Measurements from ENCODE around the gene RPA4. TPM values are rescaled to one million over a fixed set of nuclear protein-coding genes. Genes with fewer than 3 reads are reported as not detected.

Gene RPA4
- total and polyA plus RNA-seq, 10 of the 15 experiments (the other 5 are each of a cell fraction or from before 2014, with no cell fraction given): 0.20 to 1.3 (median 0.43) TPM

DNA sequence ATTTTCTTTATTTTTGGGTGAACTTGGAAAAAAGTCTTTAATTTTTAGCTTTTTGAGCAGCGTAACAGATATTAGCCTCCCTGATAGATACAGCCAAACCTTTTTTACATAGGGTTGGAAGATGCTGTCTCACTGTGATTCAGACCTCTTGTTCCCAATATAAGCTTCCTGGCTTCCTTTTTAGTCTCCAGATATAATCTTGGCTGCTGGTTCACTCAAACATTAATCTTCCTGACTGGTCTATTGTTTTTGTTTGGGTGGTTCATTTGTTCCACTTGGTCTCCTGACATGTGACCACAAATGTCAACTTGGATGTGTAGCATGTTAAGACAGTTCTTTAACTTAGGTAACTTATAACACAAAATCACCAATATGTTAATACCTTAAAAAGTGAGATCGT is 23.0 kb downstream of the RPA4 start:
- no peak overlapping the region for H2AFZ ChIP-seq (ENCODE audit: control insufficient read depth, low read depth, low read length)
- TF ChIP-seq ASH2L (IDR thresholded peaks at IDR 0.05; ENCODE audit: borderline replicate concordance, low read depth) (no peak), SIX5 (IDR thresholded peaks at IDR 0.05; ENCODE audit: low read depth, low read length, severe bottlenecking) (no peak), PBX3 (IDR thresholded peaks at IDR 0.05; ENCODE audit: insufficient replicate concordance, low read depth, low read length) (no peak), IKZF1 (conservative IDR thresholded peaks at IDR 0.05) (no peak), NFYB (IDR thresholded peaks at IDR 0.05; ENCODE audit: insufficient read depth, low read depth, low read length) (no peak), ZNF207 (IDR thresholded peaks at IDR 0.05; ENCODE audit: borderline replicate concordance) (no peak), TBL1XR1 (IDR thresholded peaks at IDR 0.05; ENCODE audit: low read depth, low read length) (no peak), SUPT20H (IDR thresholded peaks at IDR 0.05; ENCODE audit: borderline replicate concordance, control insufficient read depth, low read depth, low read length) (no peak), RBBP5 (conservative IDR thresholded peaks at IDR 0.05) (no peak), BMI1 (IDR thresholded peaks at IDR 0.05; ENCODE audit: borderline replicate concordance) (no peak), PKNOX1 (IDR thresholded peaks at IDR 0.05) (no peak), KLF5 (IDR thresholded peaks at IDR 0.05; ENCODE audit: partially characterized antibody) (no peak), BRCA1 (IDR thresholded peaks at IDR 0.05; ENCODE audit: low read depth, low read length) (no peak)
- TF ChIP-seq, protein P1, sequence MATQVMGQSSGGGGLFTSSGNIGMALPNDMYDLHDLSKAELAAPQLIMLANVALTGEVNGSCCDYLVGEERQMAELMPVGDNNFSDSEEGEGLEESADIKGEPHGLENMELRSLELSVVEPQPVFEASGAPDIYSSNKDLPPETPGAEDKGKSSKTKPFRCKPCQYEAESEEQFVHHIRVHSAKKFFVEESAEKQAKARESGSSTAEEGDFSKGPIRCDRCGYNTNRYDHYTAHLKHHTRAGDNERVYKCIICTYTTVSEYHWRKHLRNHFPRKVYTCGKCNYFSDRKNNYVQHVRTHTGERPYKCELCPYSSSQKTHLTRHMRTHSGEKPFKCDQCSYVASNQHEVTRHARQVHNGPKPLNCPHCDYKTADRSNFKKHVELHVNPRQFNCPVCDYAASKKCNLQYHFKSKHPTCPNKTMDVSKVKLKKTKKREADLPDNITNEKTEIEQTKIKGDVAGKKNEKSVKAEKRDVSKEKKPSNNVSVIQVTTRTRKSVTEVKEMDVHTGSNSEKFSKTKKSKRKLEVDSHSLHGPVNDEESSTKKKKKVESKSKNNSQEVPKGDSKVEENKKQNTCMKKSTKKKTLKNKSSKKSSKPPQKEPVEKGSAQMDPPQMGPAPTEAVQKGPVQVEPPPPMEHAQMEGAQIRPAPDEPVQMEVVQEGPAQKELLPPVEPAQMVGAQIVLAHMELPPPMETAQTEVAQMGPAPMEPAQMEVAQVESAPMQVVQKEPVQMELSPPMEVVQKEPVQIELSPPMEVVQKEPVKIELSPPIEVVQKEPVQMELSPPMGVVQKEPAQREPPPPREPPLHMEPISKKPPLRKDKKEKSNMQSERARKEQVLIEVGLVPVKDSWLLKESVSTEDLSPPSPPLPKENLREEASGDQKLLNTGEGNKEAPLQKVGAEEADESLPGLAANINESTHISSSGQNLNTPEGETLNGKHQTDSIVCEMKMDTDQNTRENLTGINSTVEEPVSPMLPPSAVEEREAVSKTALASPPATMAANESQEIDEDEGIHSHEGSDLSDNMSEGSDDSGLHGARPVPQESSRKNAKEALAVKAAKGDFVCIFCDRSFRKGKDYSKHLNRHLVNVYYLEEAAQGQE (IDR thresholded peaks at IDR 0.05; ENCODE audit: low read depth, low read length): no peak
- FAIRE-seq (no peak), ATAC-seq (no peak), DNase-seq (ENCODE audit: low read depth, low spot score) (no peak)
- H3K9ac ChIP-seq (ENCODE audit: control insufficient read depth, insufficient read depth, low read length): no peak overlapping the region
- H3K27ac ChIP-seq (ENCODE audit: control insufficient read depth, insufficient read depth): no peak overlapping the region
- intact Hi-C loops (cut with micrococcal nuclease; ENCODE audit: unreplicated experiment): no loop called here
- no peaks in the 10 kb centered on the region for H3K4me1 ChIP-seq (ENCODE audit: control insufficient read depth, insufficient read depth, low read length)
- H3K4me2 ChIP-seq (ENCODE audit: control insufficient read depth, insufficient read depth): no peak overlapping the region
- WGBS (ENCODE audit: insufficient coverage, insufficient replicate concordance, low lambda C conversion rate, missing lambda C conversion rate): 66% methylated on average over 2 of the region's 2 CpGs
- no peaks in the 10 kb centered on the region for H3K79me2 ChIP-seq (ENCODE audit: control insufficient read depth, insufficient read depth, low read length)
- ChIA-PET SMC1A (ENCODE audit: uncharacterized antibody, unreplicated experiment) (interaction anchor here (0.7 to 1.6 kb wide), 2 partner anchors 12 to 21 kb away, joined by 3 to 6 read pairs; no protein-coding TSS in a partner anchor), CTCF (interaction anchor here (1.1 kb wide), 1 partner anchor 13 kb away, joined by 3 read pairs; no protein-coding TSS in a partner anchor), POLR2A (no interaction called here), RAD21 (ENCODE audit: unreplicated experiment) (no interaction called here)
- no peak overlapping the region for H3K4me3 ChIP-seq
- H3K36me3 ChIP-seq (ENCODE audit: control insufficient read depth in 2 of 2, insufficient read depth in 2 of 2, low read length in 1 of 2): no peaks in the 10 kb centered on the region
- in situ Hi-C loops (cut with MboI): no loop called here
- no peaks in the 10 kb centered on the region for H4K20me1 ChIP-seq (ENCODE audit: control insufficient read depth, insufficient read depth)
- BruUV-seq (replicated peaks): no TSS peak
- H3K27me3 ChIP-seq (replicated peaks in 1 of 2; ENCODE audit: control insufficient read depth in 2 of 2, insufficient read depth in 2 of 2, low read length in 1 of 2): no peaks in the 10 kb centered on the region
- no peaks in the 10 kb centered on the region; the same call in 2 of the 3 replicates for H3K9me3 ChIP-seq (replicated peaks; ENCODE audit: control insufficient read depth, insufficient read depth, low read length)
